Measurements from ENCODE around the gene GMDS. TPM values are rescaled to one million over a fixed set of nuclear protein-coding genes. Genes with fewer than 3 reads are reported as not detected.

Gene GMDS
- total RNA-seq, 2 donors from 2014 or later: 19.6 to 36.3 TPM

GRCh38 chr6:1635305-1636010 is 609.9 kb downstream of the GMDS start:
- no peaks in the 10 kb centered on the region for H3K9me3 Mint-ChIP-seq
- H3K27me3 Mint-ChIP-seq: peaks cover 10% of the 10 kb centered on the region
- no peaks in the 10 kb centered on the region for H3K36me3 Mint-ChIP-seq (ENCODE audit: low read depth)
- no peak overlapping the region for H3K27ac Mint-ChIP-seq
- ATAC-seq (replicated peaks): no peak
- no peaks in the 10 kb centered on the region for H3K4me1 Mint-ChIP-seq
- no peak overlapping the region for H3K4me3 Mint-ChIP-seq

GRCh38 chr6:1634081-1634480 is 611.3 kb downstream of the GMDS start:
- ATAC-seq (replicated peaks): no peak
- no peaks in the 10 kb centered on the region for H3K4me1 Mint-ChIP-seq
- no peak overlapping the region for H3K27ac Mint-ChIP-seq
- no peaks in the 10 kb centered on the region for H3K9me3 Mint-ChIP-seq
- H3K27me3 Mint-ChIP-seq: peaks cover 13% of the 10 kb centered on the region
- no peaks in the 10 kb centered on the region for H3K36me3 Mint-ChIP-seq (ENCODE audit: low read depth)
- H3K4me3 Mint-ChIP-seq: no peak overlapping the region

- Mint-ChIP-seq H3K36me3 (ENCODE audit: low read depth) (no peaks in the 10 kb centered on the region), H3K4me3 (no peak overlapping the region), H3K27me3 (peaks cover 19% of the 10 kb centered on the region), H3K4me1 (no peaks in the 10 kb centered on the region), H3K9me3 (no peaks in the 10 kb centered on the region), H3K27ac (no peak overlapping the region)
- ATAC-seq (replicated peaks): no peak
Measured at GRCh38 chr6:1633366-1634021, 611.9 kb downstream of the GMDS start.

- no peak for ATAC-seq (replicated peaks)
- Mint-ChIP-seq H3K27ac (no peak overlapping the region), H3K9me3 (no peaks in the 10 kb centered on the region), H3K4me1 (peaks cover 2% of the 10 kb centered on the region), H3K36me3 (ENCODE audit: low read depth) (no peaks in the 10 kb centered on the region), H3K4me3 (no peak overlapping the region), H3K27me3 (peaks cover 39% of the 10 kb centered on the region)
Measured at GRCh38 chr6:1631251-1631650, 614.2 kb downstream of the GMDS start.

- Mint-ChIP-seq H3K4me1 (peaks cover 6% of the 10 kb centered on the region), H3K27me3 (peaks cover 43% of the 10 kb centered on the region), H3K27ac (no peak overlapping the region), H3K36me3 (ENCODE audit: low read depth) (no peaks in the 10 kb centered on the region), H3K9me3 (no peaks in the 10 kb centered on the region), H3K4me3 (no peak overlapping the region)
- no peak for ATAC-seq (replicated peaks)
Measured at GRCh38 chr6:1630771-1631217, 614.6 kb downstream of the GMDS start.

GRCh38 chr6:1630212-1630770 is 615.1 kb downstream of the GMDS start:
- H3K27ac Mint-ChIP-seq: no peak overlapping the region
- ATAC-seq (replicated peaks): no peak
- peaks cover 10% of the 10 kb centered on the region for H3K4me1 Mint-ChIP-seq
- H3K27me3 Mint-ChIP-seq: peaks cover 47% of the 10 kb centered on the region
- H3K36me3 Mint-ChIP-seq (ENCODE audit: low read depth): peaks cover 2% of the 10 kb centered on the region
- no peaks in the 10 kb centered on the region for H3K9me3 Mint-ChIP-seq
- no peak overlapping the region for H3K4me3 Mint-ChIP-seq

- Mint-ChIP-seq H3K9me3 (no peaks in the 10 kb centered on the region), H3K27ac (no peak overlapping the region), H3K27me3 (peaks cover 47% of the 10 kb centered on the region), H3K4me1 (peaks cover 13% of the 10 kb centered on the region), H3K36me3 (ENCODE audit: low read depth) (peaks cover 5% of the 10 kb centered on the region), H3K4me3 (no peak overlapping the region)
- ATAC-seq (replicated peaks): no peak
Measured at GRCh38 chr6:1629316-1629715, 616.1 kb downstream of the GMDS start.

- Mint-ChIP-seq H3K27me3 (peaks cover 47% of the 10 kb centered on the region), H3K4me1 (peaks cover 13% of the 10 kb centered on the region), H3K4me3 (no peak overlapping the region), H3K27ac (no peak overlapping the region), H3K9me3 (no peaks in the 10 kb centered on the region), H3K36me3 (ENCODE audit: low read depth) (peaks cover 11% of the 10 kb centered on the region)
- ATAC-seq (replicated peaks): no peak
Measured at GRCh38 chr6:1627827-1628560, 617.4 kb downstream of the GMDS start.

GRCh38 chr6:1626481-1626880 is 618.9 kb downstream of the GMDS start:
- Mint-ChIP-seq H3K27me3 (peaks cover 58% of the 10 kb centered on the region), H3K4me3 (peak overlapping the region; percentile 74), H3K27ac (no peak overlapping the region), H3K36me3 (ENCODE audit: low read depth) (peaks cover 24% of the 10 kb centered on the region), H3K4me1 (peaks cover 13% of the 10 kb centered on the region), H3K9me3 (no peaks in the 10 kb centered on the region)
- no peak for ATAC-seq (replicated peaks)

GRCh38 chr6:1625794-1626435 is 619.5 kb downstream of the GMDS start:
- ATAC-seq (replicated peaks): no peak
- H3K4me3 Mint-ChIP-seq: peak overlapping the region; percentile 74
- no peaks in the 10 kb centered on the region for H3K9me3 Mint-ChIP-seq
- no peak overlapping the region for H3K27ac Mint-ChIP-seq
- peaks cover 13% of the 10 kb centered on the region for H3K4me1 Mint-ChIP-seq
- H3K27me3 Mint-ChIP-seq: peaks cover 59% of the 10 kb centered on the region
- H3K36me3 Mint-ChIP-seq (ENCODE audit: low read depth): peaks cover 27% of the 10 kb centered on the region

GRCh38 chr6:1624851-1625781 is 620.3 kb downstream of the GMDS start:
- peak overlapping the region; percentile 74 for H3K4me3 Mint-ChIP-seq
- H3K9me3 Mint-ChIP-seq: no peaks in the 10 kb centered on the region
- peak; percentile 26 for ATAC-seq (replicated peaks)
- H3K4me1 Mint-ChIP-seq: peaks cover 13% of the 10 kb centered on the region
- no peak overlapping the region for H3K27ac Mint-ChIP-seq
- H3K27me3 Mint-ChIP-seq: peaks cover 59% of the 10 kb centered on the region
- peaks cover 27% of the 10 kb centered on the region for H3K36me3 Mint-ChIP-seq (ENCODE audit: low read depth)

- H3K9me3 Mint-ChIP-seq: no peaks in the 10 kb centered on the region
- H3K4me3 Mint-ChIP-seq: peak overlapping the region; percentile 74
- ATAC-seq (replicated peaks): peak; percentile 51
- H3K36me3 Mint-ChIP-seq (ENCODE audit: low read depth): peaks cover 27% of the 10 kb centered on the region
- H3K27ac Mint-ChIP-seq: no peak overlapping the region
- H3K27me3 Mint-ChIP-seq: peaks cover 58% of the 10 kb centered on the region
- peaks cover 13% of the 10 kb centered on the region for H3K4me1 Mint-ChIP-seq
Measured at GRCh38 chr6:1624058-1624850, 621.2 kb downstream of the GMDS start.

GRCh38 chr6:1623769-1624057 is 621.7 kb downstream of the GMDS start:
- peaks cover 52% of the 10 kb centered on the region for H3K27me3 Mint-ChIP-seq
- H3K4me3 Mint-ChIP-seq: peak overlapping the region; percentile 29
- no peak overlapping the region for H3K27ac Mint-ChIP-seq
- no peaks in the 10 kb centered on the region for H3K9me3 Mint-ChIP-seq
- H3K4me1 Mint-ChIP-seq: peaks cover 13% of the 10 kb centered on the region
- H3K36me3 Mint-ChIP-seq (ENCODE audit: low read depth): peaks cover 27% of the 10 kb centered on the region
- ATAC-seq (replicated peaks): no peak
